Caco-2 (cell line): ENCODE data around the gene ZEB1. TPM values are rescaled to one million over a fixed set of nuclear protein-coding genes. Genes with fewer than 3 reads are reported as not detected.

Experiments used
- BruUV-seq: library from RNA; stranded (reverse); fragments of 400-500 nt; replicated peaks from 2 replicates; lab custom pipeline; 2021; lab: Mats Ljungman, UMichigan
- CTCF ChIA-PET: fragments of 300-600 bp; sonication (Branson Sonifier 250); formaldehyde crosslinking; loops from one replicate; lab custom pipeline; 2022; ENCODE audit warnings: antibody characterized with exemption; lab: Charles Lee
- POLR2A ChIA-PET: fragments of 300-600 bp; sonication (Branson Sonifier 250); formaldehyde crosslinking; loops from one replicate; lab custom pipeline; 2022; ENCODE audit warnings: antibody characterized with exemption; lab: Charles Lee
- DNase-seq, 2 experiments: peaks; one replicate each; pipeline versions ENCODE4 v3.0.0 to v3.0.0-alpha.2; 2020 to 2022
- H3K27me3 ChIP-seq: replicated peaks from 2 replicates; pipeline ENCODE4 v1.6.0; 2011; ENCODE audit warnings: low read length; ENCODE audit not compliant: control insufficient read depth, insufficient read depth
- H3K36me3 ChIP-seq: 2 replicates; pipeline ENCODE4 v1.5.1; 2011; ENCODE audit warnings: low read length; ENCODE audit not compliant: control insufficient read depth, insufficient read depth
- H3K4me1 ChIP-seq: fragments of 250-450 bp; sonication (Bioruptor Pico); 2 replicates; pipeline ENCODE4 v1.5.1; 2020; ENCODE audit warnings: mild to moderate bottlenecking
- H3K4me3 ChIP-seq: 2 replicates; pipeline ENCODE4 v1.5.1; 2011; ENCODE audit warnings: low read depth, mild to moderate bottlenecking, control low read depth, low read length
- H3K9me3 ChIP-seq: fragments of 250-450 bp; sonication (Bioruptor Pico); 2 replicates; pipeline ENCODE4 v1.5.1; 2020; ENCODE audit warnings: mild to moderate bottlenecking, moderate library complexity
- H3K27ac Mint-ChIP-seq: one replicate; pipeline ENCODE4 v1.8.0; 2022; ENCODE audit warnings: mixed read lengths; ENCODE audit not compliant: unreplicated experiment
- H3K27me3 Mint-ChIP-seq: one replicate; pipeline ENCODE4 v1.8.0; 2022; ENCODE audit warnings: mixed read lengths; ENCODE audit not compliant: insufficient read depth, unreplicated experiment
- H3K36me3 Mint-ChIP-seq: one replicate; pipeline ENCODE4 v1.8.0; 2022; ENCODE audit warnings: mild to moderate bottlenecking, mixed read lengths; ENCODE audit not compliant: insufficient read depth, unreplicated experiment
- H3K4me1 Mint-ChIP-seq: one replicate; pipeline ENCODE4 v1.8.0; 2022; ENCODE audit warnings: low read depth, mixed read lengths; ENCODE audit not compliant: unreplicated experiment
- H3K4me3 Mint-ChIP-seq: one replicate; pipeline ENCODE4 v1.8.0; 2022; ENCODE audit warnings: mild to moderate bottlenecking, moderate library complexity, mixed read lengths; ENCODE audit not compliant: unreplicated experiment
- H3K9me3 Mint-ChIP-seq: one replicate; pipeline ENCODE4 v1.8.0; 2022; ENCODE audit warnings: mixed read lengths; ENCODE audit not compliant: unreplicated experiment
- CTCF ChIP-seq, 2 experiments: fragments of 200-600 bp in 1 of 2; IDR thresholded peaks; 1 replicate in 1 of 2; 2 replicates in 1 of 2; pipeline versions ENCODE4 v1.5.1 to v1.8.0; 2011 to 2022; ENCODE audit warnings: antibody characterized with exemption in 1 of 2, control low read depth in 1 of 2, inconsistent platforms in 1 of 2, low read depth in 1 of 2, low read length in 1 of 2, mild to moderate bottlenecking in 1 of 2, moderate library complexity in 1 of 2; ENCODE audit not compliant: insufficient read depth in 1 of 2, severe bottlenecking in 1 of 2, unreplicated experiment in 1 of 2
- intact Hi-C: fragments of 100-400 bp; cut with micrococcal nuclease; formaldehyde crosslinking; loops from one replicate; pipeline ENCODE4 v1.10.0; 2022; ENCODE audit not compliant: unreplicated experiment
- total RNA-seq: library from RNA; stranded (reverse); gene quantifications from 2 replicates; pipeline ENCODE4 v1.2.3, GENCODE V29; 2022

ZEB1 gene
- total RNA-seq, 1 experiment from 2014 or later: not detected

- no TSS peak for BruUV-seq
- ChIA-PET POLR2A (no interaction called here), CTCF (no interaction called here)
Observed at GRCh38 chr10:31273789-31274188, 45.2 kb upstream of the ZEB1 start.

GRCh38 chr10:31274310-31274709 lies 44.7 kb upstream of the ZEB1 start:
- ChIA-PET POLR2A (no interaction called here), CTCF (no interaction called here)
- no peak for DNase-seq
- Mint-ChIP-seq H3K4me1 (no peaks in the 10 kb centered on the region), H3K27me3 (no peaks in the 10 kb centered on the region), H3K27ac (no peak overlapping the region), H3K36me3 (no peaks in the 10 kb centered on the region), H3K9me3 (peaks cover 1% of the 10 kb centered on the region), H3K4me3 (no peak overlapping the region)
- no TSS peak for BruUV-seq
- Histone ChIP-seq H3K4me1 (no peaks in the 10 kb centered on the region), H3K9me3 (no peaks in the 10 kb centered on the region), H3K36me3 (no peaks in the 10 kb centered on the region), H3K4me3 (no peak overlapping the region), H3K27me3 (no peaks in the 10 kb centered on the region)
- intact Hi-C loops: no loop called here
- TF ChIP-seq CTCF (IDR thresholded peaks at IDR 0.05; ENCODE audit: insufficient read depth in 1 of 2, low read depth in 1 of 2, low read length in 1 of 2, severe bottlenecking in 1 of 2, unreplicated experiment in 1 of 2): no peak

More at GRCh38 chr10:31273789-31274188, 45.2 kb upstream of the ZEB1 start:
- Histone ChIP-seq H3K4me3 (no peak overlapping the region), H3K4me1 (no peaks in the 10 kb centered on the region), H3K36me3 (no peaks in the 10 kb centered on the region), H3K27me3 (no peaks in the 10 kb centered on the region), H3K9me3 (no peaks in the 10 kb centered on the region)
- no peak for DNase-seq
- H3K4me1 Mint-ChIP-seq: no peaks in the 10 kb centered on the region
- no peaks in the 10 kb centered on the region for H3K36me3 Mint-ChIP-seq
- H3K27ac Mint-ChIP-seq: no peak overlapping the region
- no peaks in the 10 kb centered on the region for H3K27me3 Mint-ChIP-seq
- intact Hi-C loops: no loop called here
- H3K4me3 Mint-ChIP-seq: no peak overlapping the region
- H3K9me3 Mint-ChIP-seq: no peaks in the 10 kb centered on the region
- no peak for TF ChIP-seq CTCF (IDR thresholded peaks at IDR 0.05; ENCODE audit: insufficient read depth in 1 of 2, low read depth in 1 of 2, low read length in 1 of 2, severe bottlenecking in 1 of 2, unreplicated experiment in 1 of 2)

- Histone ChIP-seq H3K9me3 (peaks cover 5% of the 10 kb centered on the region), H3K36me3 (no peaks in the 10 kb centered on the region), H3K4me1 (no peaks in the 10 kb centered on the region), H3K4me3 (no peak overlapping the region), H3K27me3 (no peaks in the 10 kb centered on the region)
- no peaks in the 10 kb centered on the region for H3K27me3 Mint-ChIP-seq
- CTCF ChIA-PET: no interaction called here
- POLR2A ChIA-PET: no interaction called here
- intact Hi-C loops: no loop called here
- BruUV-seq: no TSS peak
- no peak for DNase-seq
- no peaks in the 10 kb centered on the region for H3K36me3 Mint-ChIP-seq
- H3K4me3 Mint-ChIP-seq: no peak overlapping the region
- peaks cover 21% of the 10 kb centered on the region for H3K9me3 Mint-ChIP-seq
- no peaks in the 10 kb centered on the region for H3K4me1 Mint-ChIP-seq
- TF ChIP-seq CTCF (IDR thresholded peaks at IDR 0.05; ENCODE audit: insufficient read depth in 1 of 2, low read depth in 1 of 2, low read length in 1 of 2, severe bottlenecking in 1 of 2, unreplicated experiment in 1 of 2): no peak
- H3K27ac Mint-ChIP-seq: no peak overlapping the region
Observed at GRCh38 chr10:31278279-31278941, 40.6 kb upstream of the ZEB1 start.
